ENCODE data around the gene OR10C1. TPM values are rescaled to one million over a fixed set of nuclear protein-coding genes. Genes with fewer than 3 reads are reported as not detected.
A peak's percentile ranks its signal among the peaks of the same experiment; 100 is the strongest.
"Not testable (repeated sequence)": the region's sequence is repeated elsewhere in the genome, so short reads cannot be mapped to it uniquely, and the experiment has no call there.

Gene OR10C1, protein sequence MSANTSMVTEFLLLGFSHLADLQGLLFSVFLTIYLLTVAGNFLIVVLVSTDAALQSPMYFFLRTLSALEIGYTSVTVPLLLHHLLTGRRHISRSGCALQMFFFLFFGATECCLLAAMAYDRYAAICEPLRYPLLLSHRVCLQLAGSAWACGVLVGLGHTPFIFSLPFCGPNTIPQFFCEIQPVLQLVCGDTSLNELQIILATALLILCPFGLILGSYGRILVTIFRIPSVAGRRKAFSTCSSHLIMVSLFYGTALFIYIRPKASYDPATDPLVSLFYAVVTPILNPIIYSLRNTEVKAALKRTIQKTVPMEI
- not detected for total RNA-seq

DNA sequence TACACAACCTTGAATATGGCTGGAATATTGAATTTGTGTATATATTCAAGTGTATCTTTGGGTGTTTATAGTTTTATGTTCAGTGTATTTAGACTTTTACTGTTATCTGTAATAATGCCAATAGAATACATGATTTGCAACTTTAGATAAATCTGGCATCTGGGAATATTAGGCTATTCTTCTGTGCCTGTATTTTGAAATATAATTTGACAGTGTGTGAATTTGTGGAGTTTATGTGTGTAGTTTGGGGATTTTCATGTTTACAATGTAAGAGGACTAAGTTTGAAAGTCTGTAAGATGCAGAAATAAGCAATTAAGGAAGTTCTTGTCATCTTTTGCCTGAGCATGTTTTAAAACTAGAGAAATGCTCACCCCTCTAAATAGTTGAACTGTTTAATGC, at the start of gene OR10C1:
Gene OR10C1 (plus strand): TSS at position 301 of the 400 bp plus-strand sequence. CDS start 710 bp downstream, outside the sequence.
- Mint-ChIP-seq H3K4me1 (ENCODE audit: low read depth in 2 of 2) (no peaks in the 10 kb centered on the region), H3K27ac (no peak within 1 kb of the TSS), H3K36me3 (no peaks in the 10 kb centered on the region), H3K27me3 (peaks cover 20 to 35% of the 10 kb centered on the region in 2 donors), H3K9me3 (peaks cover under 1% of the 10 kb centered on the region), H3K4me3 (no peak within 1 kb of the TSS)
- no peak for DNase-seq (ENCODE audit: low spot score)
- no peak for ATAC-seq

DNA sequence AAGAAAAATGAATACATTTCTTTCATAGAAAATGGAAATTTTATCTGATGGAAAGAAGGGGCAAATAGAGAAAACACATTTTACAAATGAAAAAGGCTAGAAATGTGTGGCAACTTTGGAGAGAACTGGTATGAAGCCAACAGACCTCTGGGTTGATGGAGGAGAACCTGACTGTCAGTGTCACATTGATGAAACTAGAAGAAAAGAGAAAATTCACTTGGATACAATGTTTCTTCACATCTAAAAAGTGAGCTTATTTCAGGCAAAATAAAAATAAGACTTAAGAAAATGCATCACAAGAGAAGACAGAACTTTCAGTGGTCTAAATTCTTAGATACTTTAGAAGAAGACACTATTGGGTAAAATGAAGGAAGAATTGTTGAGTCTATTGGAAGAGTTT, 43.8 kb upstream of the OR10C1 start, which contains the start of gene OR12D2:
Gene OR12D2 (plus strand): TSS at position 301 of the 400 bp plus-strand sequence. CDS start 1,069 bp downstream, outside the sequence.
- Mint-ChIP-seq H3K27me3 (peaks cover 23 to 49% of the 10 kb centered on the region in 2 donors), H3K36me3 (no peaks in the 10 kb centered on the region), H3K4me3 (no peak within 1 kb of the TSS), H3K27ac (no peak within 1 kb of the TSS), H3K9me3 (peaks cover 2% of the 10 kb centered on the region), H3K4me1 (ENCODE audit: low read depth in 2 of 2) (no peaks in the 10 kb centered on the region)
- ATAC-seq (no peak), DNase-seq (ENCODE audit: low spot score) (no peak)

DNA sequence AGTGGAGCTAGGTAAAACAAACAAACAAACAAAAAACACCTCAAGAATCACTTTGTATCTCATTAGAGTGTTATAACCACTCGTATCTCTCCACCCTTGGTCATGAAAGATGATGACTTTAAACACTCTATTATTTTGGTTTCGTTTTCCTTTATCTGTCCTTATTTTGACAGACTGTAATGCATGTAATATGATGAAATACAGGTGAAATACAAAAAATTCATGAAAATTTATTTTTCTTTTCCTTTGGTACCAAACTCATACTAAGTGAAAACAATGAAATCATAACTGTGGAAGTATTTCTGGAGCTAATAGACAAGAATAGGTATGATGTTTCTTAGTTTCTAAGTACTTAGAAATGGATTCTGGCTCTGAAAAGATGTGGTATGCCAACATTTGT, 39.6 kb upstream of the OR10C1 start:
- Mint-ChIP-seq H3K4me1 (ENCODE audit: low read depth in 2 of 2) (no peaks in the 10 kb centered on the region), H3K9me3 (peaks cover 3% of the 10 kb centered on the region), H3K4me3 (no peak overlapping the region), H3K27ac (no peak overlapping the region), H3K27me3 (peaks cover 26 to 53% of the 10 kb centered on the region in 2 donors), H3K36me3 (no peaks in the 10 kb centered on the region)
- no peak for ATAC-seq
- no peak for DNase-seq (ENCODE audit: low spot score)

DNA sequence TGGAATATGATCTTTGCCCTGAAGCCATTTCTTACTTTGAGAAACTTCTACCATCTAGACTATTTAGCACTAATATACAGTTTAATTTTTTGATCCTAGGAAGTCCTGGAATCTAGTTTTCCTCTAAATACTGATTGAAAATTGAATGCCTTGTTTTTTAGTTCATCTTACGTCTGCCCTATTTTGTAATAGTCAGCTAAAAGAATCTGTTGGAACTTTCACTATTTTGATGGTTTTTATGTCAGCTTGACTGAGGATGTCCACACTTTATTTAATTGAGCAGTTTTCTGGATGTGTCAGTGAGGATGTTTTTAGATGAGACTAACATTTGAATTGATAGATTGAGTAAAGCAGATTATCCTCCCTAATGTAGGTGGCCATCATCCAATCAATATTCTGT, 35.3 kb upstream of the OR10C1 start:
- DNase-seq (ENCODE audit: low spot score) (no peak), ATAC-seq (no peak)
- H3K27ac Mint-ChIP-seq: no peak overlapping the region
- H3K9me3 Mint-ChIP-seq: peaks cover 3% of the 10 kb centered on the region
- H3K4me3 Mint-ChIP-seq: no peak overlapping the region
- no peaks in the 10 kb centered on the region for H3K4me1 Mint-ChIP-seq (ENCODE audit: low read depth in 2 of 2)
- H3K36me3 Mint-ChIP-seq: no peaks in the 10 kb centered on the region
- peaks cover 23 to 26% of the 10 kb centered on the region in 2 donors for H3K27me3 Mint-ChIP-seq

DNA sequence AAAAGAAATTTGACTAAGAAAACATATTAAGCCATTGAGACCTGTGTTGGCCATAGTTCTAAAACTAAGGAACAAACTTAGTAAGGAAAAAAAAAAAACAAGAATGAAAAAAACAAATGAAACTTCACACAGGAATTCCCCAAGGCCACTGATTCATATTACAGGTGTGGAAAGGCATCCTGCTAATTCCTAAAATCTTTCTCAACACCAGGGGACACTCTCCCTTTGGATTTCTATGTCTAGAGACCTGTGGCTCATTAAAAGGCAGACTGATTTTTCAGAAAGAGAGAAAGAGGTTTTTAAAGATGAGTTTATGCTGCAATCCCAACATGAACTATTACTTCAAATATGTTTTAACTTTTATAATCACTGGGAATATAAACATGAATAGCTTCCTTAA, 24.5 kb upstream of the OR10C1 start, which contains the start of gene OR12D1:
Gene OR12D1 (plus strand): TSS at position 341 of the 400 bp plus-strand sequence.
- ATAC-seq (no peak), DNase-seq (ENCODE audit: low spot score) (no peak)
- H3K27me3 Mint-ChIP-seq: peaks cover 41 to 52% of the 10 kb centered on the region in 2 donors

DNA sequence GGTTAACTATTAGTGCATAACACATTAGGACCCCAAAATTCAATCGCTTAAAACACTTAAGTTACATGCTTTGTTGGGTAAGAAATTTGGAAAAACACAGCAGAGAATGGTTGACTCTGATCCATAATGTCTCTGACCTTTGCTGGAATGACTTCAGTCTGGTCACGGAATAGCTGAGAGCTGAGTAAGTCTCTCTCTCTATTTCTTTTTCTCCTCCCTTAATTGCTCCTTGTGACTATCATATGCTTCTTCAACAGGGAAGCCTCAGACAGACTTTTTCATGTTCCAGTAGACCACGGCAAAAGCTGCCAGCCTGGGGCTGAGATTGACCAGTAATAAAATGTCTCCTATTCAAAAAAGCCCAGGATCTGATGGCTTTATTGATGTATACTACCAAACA, 19.6 kb upstream of the OR10C1 start:
- ATAC-seq: no peak
- Mint-ChIP-seq H3K27ac (no peak overlapping the region), H3K4me1 (ENCODE audit: low read depth in 2 of 2) (no peaks in the 10 kb centered on the region), H3K36me3 (peaks cover 5% of the 10 kb centered on the region), H3K9me3 (peaks cover 2% of the 10 kb centered on the region), H3K27me3 (peaks cover 22 to 43% of the 10 kb centered on the region in 2 donors), H3K4me3 (no peak overlapping the region)
- DNase-seq (ENCODE audit: low spot score): no peak

More for the DNA sequence above, 24.5 kb upstream of the OR10C1 start, which contains the start of gene OR12D1:
- Mint-ChIP-seq H3K4me3 (no peak within 1 kb of the TSS), H3K4me1 (ENCODE audit: low read depth in 2 of 2) (no peaks in the 10 kb centered on the region), H3K27ac (no peak within 1 kb of the TSS), H3K9me3 (peaks cover 13% of the 10 kb centered on the region), H3K36me3 (peaks cover 20% of the 10 kb centered on the region)

DNA sequence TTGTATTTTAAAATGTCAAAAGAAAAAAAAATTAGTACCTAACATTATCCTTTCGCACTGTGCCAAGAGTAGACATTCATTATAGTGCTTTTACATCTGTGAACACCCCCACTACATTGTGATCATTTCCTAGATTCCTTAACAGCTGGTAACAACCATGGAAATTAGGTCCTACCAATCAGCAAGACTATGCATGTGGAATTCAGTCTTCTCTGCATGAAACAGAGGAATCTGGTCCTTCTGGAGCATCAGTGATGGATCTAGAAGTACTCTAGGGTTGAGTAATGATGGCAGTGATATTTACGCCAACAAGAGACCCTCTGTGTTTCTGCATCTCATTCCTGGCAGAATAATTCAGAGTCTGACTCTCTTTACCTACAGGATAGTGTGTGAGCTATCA, 14.9 kb upstream of the OR10C1 start:
- no peak for ATAC-seq
- Mint-ChIP-seq H3K27ac (no peak overlapping the region), H3K36me3 (peaks cover 5% of the 10 kb centered on the region), H3K4me3 (no peak overlapping the region), H3K27me3 (peaks cover 19 to 48% of the 10 kb centered on the region in 2 donors), H3K4me1 (ENCODE audit: low read depth in 2 of 2) (no peaks in the 10 kb centered on the region), H3K9me3 (no peaks in the 10 kb centered on the region)
- DNase-seq (ENCODE audit: low spot score): no peak

DNA sequence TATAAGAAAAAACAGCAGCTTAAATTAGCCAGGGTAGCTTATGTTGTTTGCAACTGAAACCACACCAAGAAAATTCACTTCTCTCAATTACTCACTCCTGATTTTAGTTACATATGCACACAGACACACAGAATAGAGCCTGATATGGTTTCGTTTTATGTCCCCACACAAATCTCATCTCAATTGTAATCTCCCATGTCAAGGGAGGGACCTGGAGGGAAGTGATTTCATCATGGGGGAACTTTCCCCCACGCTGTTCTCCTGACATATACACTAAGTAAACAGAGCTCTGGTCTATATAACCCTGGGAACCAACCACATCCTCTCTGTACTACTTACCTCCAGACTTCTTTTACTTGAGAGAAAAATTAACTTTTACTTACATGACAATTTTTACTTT, 14.5 kb upstream of the OR10C1 start:
- ATAC-seq (peak in 1 of 2 donors; percentile 38), DNase-seq (ENCODE audit: low spot score) (no peak)
- Mint-ChIP-seq H3K9me3 (no peaks in the 10 kb centered on the region), H3K4me3 (no peak overlapping the region), H3K27me3 (peaks cover 23 to 53% of the 10 kb centered on the region in 2 donors), H3K36me3 (peaks cover 5% of the 10 kb centered on the region), H3K27ac (no peak overlapping the region), H3K4me1 (ENCODE audit: low read depth in 2 of 2) (no peaks in the 10 kb centered on the region)

DNA sequence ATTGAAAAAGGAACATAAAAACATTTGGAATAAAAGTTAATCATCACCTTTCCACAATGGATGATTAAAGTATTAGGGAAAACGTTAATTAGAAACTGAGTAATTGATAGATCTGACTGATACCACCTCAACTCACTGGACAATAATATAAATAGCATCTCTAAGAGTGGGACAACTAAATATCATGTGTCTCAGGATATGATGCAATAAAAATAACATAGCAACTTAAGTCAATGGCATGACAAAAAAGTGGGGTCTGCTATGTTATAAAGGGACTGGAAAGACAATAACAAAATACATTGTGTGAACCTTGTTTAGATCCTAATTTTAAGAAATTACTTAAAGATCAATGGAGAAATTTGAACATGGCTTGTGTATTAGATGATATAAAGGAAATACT, 14.0 kb upstream of the OR10C1 start:
- Mint-ChIP-seq H3K27ac (no peak overlapping the region), H3K9me3 (no peaks in the 10 kb centered on the region), H3K36me3 (peaks cover 5% of the 10 kb centered on the region), H3K4me1 (ENCODE audit: low read depth in 2 of 2) (no peaks in the 10 kb centered on the region), H3K27me3 (peaks cover 24 to 53% of the 10 kb centered on the region in 2 donors), H3K4me3 (no peak overlapping the region)
- ATAC-seq: no peak
- DNase-seq (ENCODE audit: low spot score): no peak

DNA sequence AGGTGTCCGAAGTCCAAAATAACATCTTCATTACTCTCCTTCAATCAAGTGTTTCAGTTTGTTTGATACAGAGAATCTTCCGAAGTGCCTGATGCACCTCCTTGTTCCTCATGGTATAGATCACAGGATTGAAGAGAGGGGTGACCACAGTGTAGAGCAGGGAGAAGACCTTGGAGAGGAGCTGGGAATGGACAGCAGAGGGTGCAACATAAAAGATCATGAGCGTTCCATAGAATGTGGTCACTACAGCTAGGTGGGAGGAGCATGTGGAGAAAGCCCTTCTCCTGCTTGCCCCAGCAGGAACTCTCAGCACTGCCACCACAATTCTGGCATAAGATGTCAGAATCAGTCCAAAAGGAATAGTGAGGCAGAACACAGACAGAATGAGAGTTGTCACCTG, 12.5 kb upstream of the OR10C1 start:
- ATAC-seq: no peak
- Mint-ChIP-seq H3K36me3 (no peaks in the 10 kb centered on the region), H3K27me3 (peaks cover 29 to 49% of the 10 kb centered on the region in 2 donors), H3K4me3 (no peak overlapping the region), H3K4me1 (ENCODE audit: low read depth in 2 of 2) (no peaks in the 10 kb centered on the region), H3K27ac (no peak overlapping the region), H3K9me3 (no peaks in the 10 kb centered on the region)
- DNase-seq (ENCODE audit: low spot score): no peak

DNA sequence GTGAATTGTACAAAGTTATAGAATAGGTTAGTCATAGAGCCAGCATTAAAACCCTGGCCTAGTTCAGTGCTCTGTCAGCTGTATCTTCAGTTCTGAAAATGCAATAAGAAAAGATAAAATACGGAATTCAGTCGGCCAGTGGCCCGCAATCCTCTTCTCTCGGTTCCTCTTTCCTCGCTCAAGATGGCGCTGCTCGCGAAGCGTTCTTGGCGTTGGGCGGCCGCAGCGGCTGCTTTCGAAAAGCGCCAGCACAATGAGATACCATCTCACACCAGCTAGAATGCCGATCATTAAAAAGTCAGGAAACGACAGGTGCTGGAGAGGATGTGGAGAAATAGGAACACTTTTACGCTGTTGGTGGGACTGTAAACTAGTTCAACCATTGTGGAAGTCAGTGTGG, 2.4 kb upstream of the OR10C1 start:
- H3K4me1 Mint-ChIP-seq (ENCODE audit: low read depth in 2 of 2); H3K27ac Mint-ChIP-seq; H3K36me3 Mint-ChIP-seq; ATAC-seq; DNase-seq (ENCODE audit: low spot score); H3K4me3 Mint-ChIP-seq; H3K9me3 Mint-ChIP-seq: not testable (repeated sequence)
- peaks cover 28 to 39% of the 10 kb centered on the region in 2 donors for H3K27me3 Mint-ChIP-seq

DNA sequence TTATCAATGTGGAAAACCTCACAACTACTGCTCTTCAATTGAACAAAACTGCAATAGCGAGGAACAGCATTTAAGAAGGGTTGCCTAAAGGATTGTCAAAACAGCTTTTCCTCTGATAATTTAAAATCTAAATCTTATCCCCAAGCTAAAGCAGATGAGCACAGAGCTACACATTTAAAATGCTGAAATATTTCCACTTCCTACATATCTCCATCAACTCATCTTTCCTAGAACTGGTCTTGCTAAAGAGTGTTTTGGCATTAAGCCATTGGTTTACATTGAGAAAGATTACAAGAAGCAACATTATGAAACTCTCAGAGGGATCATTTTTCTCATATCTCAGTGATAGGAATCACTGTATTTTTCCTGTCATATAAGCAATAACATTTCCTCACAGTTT, 3.6 kb downstream of the OR10C1 start:
- H3K4me1 Mint-ChIP-seq (ENCODE audit: low read depth in 2 of 2): no peaks in the 10 kb centered on the region
- H3K9me3 Mint-ChIP-seq: peaks cover 7% of the 10 kb centered on the region
- no peak overlapping the region for H3K4me3 Mint-ChIP-seq
- peaks cover 36 to 58% of the 10 kb centered on the region in 2 donors for H3K27me3 Mint-ChIP-seq
- DNase-seq (ENCODE audit: low spot score) (no peak), ATAC-seq (peak in 1 of 2 donors; percentile 31)
- H3K36me3 Mint-ChIP-seq: no peaks in the 10 kb centered on the region
- H3K27ac Mint-ChIP-seq: no peak overlapping the region

DNA sequence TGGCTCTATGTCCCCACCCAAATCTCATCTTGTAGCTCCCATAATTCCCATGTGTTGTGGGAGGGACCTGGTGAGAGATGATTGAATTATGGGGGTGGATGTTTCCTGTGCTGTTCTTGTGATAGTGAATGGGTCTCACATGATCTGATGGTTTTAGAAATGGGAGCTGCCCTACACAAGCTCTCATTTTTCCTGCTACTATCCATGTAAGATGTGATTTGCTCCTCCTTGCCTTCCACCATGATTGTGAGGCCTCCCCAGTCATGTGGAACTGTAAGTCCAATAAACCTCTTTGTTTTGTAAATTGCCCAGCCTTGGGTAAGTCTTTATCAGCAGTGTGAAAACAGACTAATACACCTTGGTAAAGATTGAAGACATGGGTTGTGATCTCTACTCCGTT, 4.9 kb downstream of the OR10C1 start:
- H3K36me3 Mint-ChIP-seq; H3K4me3 Mint-ChIP-seq; DNase-seq (ENCODE audit: low spot score); H3K4me1 Mint-ChIP-seq (ENCODE audit: low read depth in 2 of 2); ATAC-seq; H3K27ac Mint-ChIP-seq: not testable (repeated sequence)
- H3K9me3 Mint-ChIP-seq: peaks cover 10% of the 10 kb centered on the region
- H3K27me3 Mint-ChIP-seq: peaks cover 41 to 61% of the 10 kb centered on the region in 2 donors

DNA sequence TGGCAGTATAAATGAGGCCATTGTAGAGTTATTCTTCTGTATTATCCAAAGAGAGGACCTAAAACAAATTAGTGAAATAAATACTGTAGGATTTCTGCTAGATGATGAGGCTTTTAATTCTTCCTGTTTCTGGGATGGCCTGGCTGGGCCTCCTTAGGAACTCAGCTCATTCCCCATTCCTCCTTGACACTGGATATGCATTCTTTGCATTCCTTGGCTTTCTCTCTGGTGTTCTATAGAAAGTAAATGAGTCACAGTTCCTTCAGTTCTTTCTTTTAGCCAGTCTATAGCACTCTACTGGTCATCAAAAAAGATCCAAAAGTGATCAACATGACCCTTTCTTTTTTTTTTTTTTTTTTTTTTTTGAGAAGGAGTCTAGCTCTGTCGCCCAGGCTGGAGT, 8.6 kb downstream of the OR10C1 start:
- H3K36me3 Mint-ChIP-seq: peaks cover 6% of the 10 kb centered on the region
- DNase-seq (ENCODE audit: low spot score) (no peak), ATAC-seq (no peak)
- no peak overlapping the region for H3K27ac Mint-ChIP-seq
- no peaks in the 10 kb centered on the region for H3K4me1 Mint-ChIP-seq (ENCODE audit: low read depth in 2 of 2)
- peaks cover 40 to 66% of the 10 kb centered on the region in 2 donors for H3K27me3 Mint-ChIP-seq
- H3K4me3 Mint-ChIP-seq: no peak overlapping the region
- H3K9me3 Mint-ChIP-seq: peaks cover 14% of the 10 kb centered on the region
